IMR-90 (cell line): ENCODE measurements around the gene GCC1. TPM values are rescaled to one million over a fixed set of nuclear protein-coding genes. Genes with fewer than 3 reads are reported as not detected.

Source experiments
- ATAC-seq: fragments of 200-7000 bp; cut with Tn5 transposase; 2 replicates; pipeline ENCODE4 v1.9.1; 2020; ENCODE audit warnings: low read depth, mild to moderate bottlenecking, moderate library complexity
- BruUV-seq: library from RNA; stranded (reverse); fragments of 400-500 nt; replicated peaks from 2 replicates; lab custom pipeline; 2021; lab: Mats Ljungman, UMichigan
- CTCF ChIA-PET: fragments of 300-600 bp; formaldehyde crosslinking; extraction: SDS; loops from one replicate; lab custom pipeline; 2021; ENCODE audit warnings: antibody characterized with exemption; lab: Yijun Ruan, JAX
- POLR2A ChIA-PET: fragments of 300-600 bp; sonication (Branson Sonifier 250); formaldehyde crosslinking; loops from one replicate; lab custom pipeline; 2022; ENCODE audit warnings: antibody characterized with exemption; ENCODE audit not compliant: unreplicated experiment; lab: Charles Lee
- DNase-seq: peaks from one replicate; pipeline ENCODE4 v3.0.0; 2013
- H2AFZ ChIP-seq: replicated peaks from 2 replicates; pipeline ENCODE3; 2013; ENCODE audit warnings: low read length, mild to moderate bottlenecking; ENCODE audit not compliant: poor library complexity
- H2AK5ac ChIP-seq: 2 replicates; pipeline ENCODE4 v1.6.1; 2013; ENCODE audit warnings: low read depth, low read length, inconsistent platforms
- H2AK9ac ChIP-seq: replicated peaks from 2 replicates; pipeline ENCODE3; 2013; ENCODE audit warnings: mild to moderate bottlenecking, low read depth, low read length, moderate library complexity; ENCODE audit not compliant: poor library complexity
- H2BK120ac ChIP-seq: 2 replicates; pipeline ENCODE4 v1.6.1; 2013; ENCODE audit warnings: low read depth, low read length, inconsistent platforms
- H2BK15ac ChIP-seq: 3 replicates; pipeline ENCODE4 v1.6.1; 2013; ENCODE audit warnings: low read depth, low read length, inconsistent platforms
- H2BK20ac ChIP-seq: 2 replicates; pipeline ENCODE4 v1.6.1; 2013; ENCODE audit warnings: low read depth, mild to moderate bottlenecking, inconsistent platforms, low read length, moderate library complexity
- H2BK5ac ChIP-seq: 2 replicates; pipeline ENCODE4 v1.6.1; 2013; ENCODE audit warnings: mild to moderate bottlenecking, low read depth, low read length, inconsistent platforms; ENCODE audit not compliant: poor library complexity, severe bottlenecking
- H3K14ac ChIP-seq: replicated peaks from 2 replicates; pipeline ENCODE4 v1.6.1; 2013; ENCODE audit warnings: low read depth, low read length, inconsistent platforms
- H3K18ac ChIP-seq: 2 replicates; pipeline ENCODE4 v1.6.1; 2013; ENCODE audit warnings: low read depth, low read length, control low read depth
- H3K23ac ChIP-seq: 2 replicates; pipeline ENCODE4 v1.6.1; 2013; ENCODE audit warnings: low read depth, low read length, inconsistent platforms
- H3K27ac ChIP-seq: 2 replicates; pipeline ENCODE4 v1.5.1; 2013; ENCODE audit warnings: mild to moderate bottlenecking, control low read depth, low read length; ENCODE audit not compliant: insufficient read depth
- H3K27me3 ChIP-seq: 2 replicates; pipeline ENCODE4 v1.6.1; 2013; ENCODE audit warnings: low read length; ENCODE audit not compliant: control insufficient read depth, insufficient read depth
- H3K36me3 ChIP-seq: 2 replicates; pipeline ENCODE4 v1.6.1; 2013; ENCODE audit warnings: low read length, mixed read lengths; ENCODE audit not compliant: control insufficient read depth, insufficient read depth
- H3K4ac ChIP-seq: 2 replicates; pipeline ENCODE4 v1.6.1; 2013; ENCODE audit warnings: low read depth, low read length, inconsistent platforms
- H3K4me1 ChIP-seq: 2 replicates; pipeline ENCODE4 v1.6.1; 2013; ENCODE audit warnings: low read length, mixed read lengths; ENCODE audit not compliant: control insufficient read depth, insufficient read depth
- H3K4me2 ChIP-seq: 2 replicates; pipeline ENCODE4 v1.6.1; 2013; ENCODE audit warnings: low read depth, mild to moderate bottlenecking, control low read depth, low read length, moderate library complexity
- H3K4me3 ChIP-seq: 2 replicates; pipeline ENCODE4 v1.5.1; 2013; ENCODE audit warnings: low read depth, mild to moderate bottlenecking, control low read depth, low read length, moderate library complexity; ENCODE audit not compliant: insufficient read depth
- H3K56ac ChIP-seq: 2 replicates; pipeline ENCODE4 v1.6.1; 2013; ENCODE audit warnings: low read length, inconsistent platforms; ENCODE audit not compliant: insufficient read depth; ENCODE audit errors: extremely low read depth
- H3K79me1 ChIP-seq, 2 experiments: 2 replicates each; pipeline ENCODE4 v1.6.1; 2013; ENCODE audit warnings: low read length in 2 of 2, inconsistent platforms in 1 of 2, low read depth in 1 of 2
- H3K9ac ChIP-seq: 2 replicates; pipeline ENCODE4 v1.6.1; 2013; ENCODE audit warnings: low read depth, low read length, control low read depth
- H3K9me1 ChIP-seq: 2 replicates; pipeline ENCODE4 v1.6.1; 2013; ENCODE audit warnings: low read length, inconsistent platforms; ENCODE audit not compliant: insufficient read depth
- H3K9me3 ChIP-seq: 2 replicates; pipeline ENCODE4 v1.6.1; 2013; ENCODE audit warnings: low read length; ENCODE audit not compliant: control insufficient read depth, insufficient read depth
- H4K20me1 ChIP-seq: 2 replicates; pipeline ENCODE4 v1.6.1; 2013; ENCODE audit warnings: low read length, inconsistent platforms; ENCODE audit not compliant: insufficient read depth
- H4K5ac ChIP-seq: 2 replicates; pipeline ENCODE4 v1.6.1; 2013; ENCODE audit warnings: mild to moderate bottlenecking, low read depth, low read length, control low read depth
- H4K8ac ChIP-seq, 2 experiments: 2 replicates each; pipeline ENCODE4 v1.6.1; 2013; ENCODE audit warnings: low read depth in 2 of 2, low read length in 2 of 2, control low read depth in 1 of 2, inconsistent platforms in 1 of 2
- H4K91ac ChIP-seq: 2 replicates; pipeline ENCODE4 v1.6.1; 2013; ENCODE audit warnings: low read depth, low read length, inconsistent platforms; ENCODE audit not compliant: insufficient read depth
- NFE2L2 ChIP-seq: fragments of 150-350 bp; IDR thresholded peaks from 2 replicates; pipeline ENCODE4 v1.6.1; 2016; ENCODE audit warnings: low read depth, mild to moderate bottlenecking, low read length
- WGBS, 2 experiments: methylation state at CpG; one replicate each; pipeline versions ENCODE4 v1.1.5 to v1.1.7; 2013; ENCODE audit warnings: missing lambda C conversion rate in 2 of 2; ENCODE audit not compliant: insufficient read length in 1 of 2; ENCODE audit errors: extremely low coverage in 2 of 2; 5-methylcytosine and 5-hydroxymethylcytosine counted together
- dilution Hi-C: fragments of 300-500 bp; cut with HindIII; formaldehyde crosslinking; loops from one replicate; pipeline ENCODE4 v1.14.3; 2018; ENCODE audit warnings: low sequenced_read_pairs; ENCODE audit not compliant: unreplicated experiment
- in situ Hi-C: fragments of 300-500 bp; cut with MboI; formaldehyde crosslinking; loops from 3 replicates; pipeline ENCODE4 v1.14.3; 2019; ENCODE audit warnings: low sequenced_read_pairs, inconsistent platforms, mixed read lengths
- intact Hi-C: fragments of 100-400 bp; cut with micrococcal nuclease; formaldehyde crosslinking; loops from 2 replicates; pipeline ENCODE4 v1.10.0; 2022
- polyA plus RNA-seq, 3 experiments: library from polyadenylated mRNA; depleted of rRNA; stranded (reverse); fragments of >200 nt; gene quantifications; 2 replicates each; pipeline ENCODE4 v1.2.3, GENCODE V29; 2012; ENCODE audit warnings: low replicate concordance in 1 of 3
- total RNA-seq: library from RNA; depleted of rRNA; stranded (reverse); fragments of >200 nt; gene quantifications from 2 replicates; pipeline ENCODE4 v1.2.3, GENCODE V29; 2012

Gene GCC1
- total and polyA plus RNA-seq, 2 of the 4 experiments (the other 2 are of a cell fraction) = 6.1 to 22.9 TPM

DNA sequence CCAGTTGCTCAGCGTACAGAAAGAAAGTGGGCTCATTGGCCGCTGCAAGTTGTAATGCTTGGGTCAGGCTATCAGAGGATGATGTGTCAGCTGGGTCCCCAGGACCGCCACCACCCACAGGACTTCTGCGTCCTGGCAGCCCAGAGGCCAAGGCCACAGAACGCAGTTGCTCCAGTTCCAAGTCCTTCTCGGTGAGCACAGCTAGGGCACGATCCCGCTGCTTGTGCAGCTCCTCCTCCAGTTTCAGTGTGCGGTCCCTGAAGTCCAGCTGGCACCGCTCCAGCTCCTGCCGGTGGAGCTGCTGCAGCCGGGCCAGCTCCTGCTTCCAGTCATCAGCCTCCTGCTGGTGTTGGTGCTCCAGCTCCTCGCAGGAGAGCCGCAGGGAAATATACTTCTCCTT is 3.0 kb downstream of the GCC1 start:
- Histone ChIP-seq H3K14ac (no peak overlapping the region), H3K23ac (no peak overlapping the region), H2BK15ac (no peak overlapping the region), H3K9me3 (no peaks in the 10 kb centered on the region), H4K8ac (no peak overlapping the region), H3K18ac (no peak overlapping the region), H4K91ac (no peak overlapping the region), H3K9ac (no peak overlapping the region), H3K9me1 (peaks cover 16% of the 10 kb centered on the region), H3K79me1 (peaks cover 27 to 66% of the 10 kb centered on the region in 2 experiments), H3K56ac (no peak overlapping the region), H2BK20ac (no peak overlapping the region), H3K4me2 (no peak overlapping the region), H2AK5ac (no peak overlapping the region), H3K36me3 (peaks cover 21% of the 10 kb centered on the region), H3K4me1 (peaks cover 18% of the 10 kb centered on the region), H3K27me3 (no peaks in the 10 kb centered on the region), H3K4me3 (no peak overlapping the region), H2AK9ac (no peak overlapping the region), H4K20me1 (peaks cover 39% of the 10 kb centered on the region), H2AFZ (no peak overlapping the region), H2BK5ac (no peak overlapping the region), H4K5ac (no peak overlapping the region), H2BK120ac (no peak overlapping the region), H3K4ac (no peak overlapping the region), H3K27ac (no peak overlapping the region)
- ChIA-PET POLR2A (no interaction called here), CTCF (no interaction called here)
- in situ Hi-C loops = no loop called here
- intact Hi-C loops = loop anchor here (10.0 kb wide), 1 partner anchor 452 kb away; the partner anchor contains the start of gene LRRC4
- no peak for DNase-seq
- TF ChIP-seq NFE2L2 = no peak
- dilution Hi-C loops = no loop called here
- WGBS, 2 experiments = 86% methylated on average over 12 of the region's 14 CpGs; no CpG with 5 or more reads in 1 of the 2 experiments
- ATAC-seq = no peak
- BruUV-seq = no TSS peak
